Epithelial cell of esophagus (primary cell): ENCODE results near the gene ATL3.
"Not testable (repeated sequence)": the region's sequence is repeated elsewhere in the genome, so short reads cannot be mapped to it uniquely, and the experiment has no call there.

ENCODE experiments used
- DNase-seq: peaks from one replicate; pipeline ENCODE4 v3.0.0; 2010; ENCODE audit warnings: low read depth
- H3K4me3 ChIP-seq: 2 replicates; pipeline ENCODE4 v1.5.1; 2011; ENCODE audit warnings: mild to moderate bottlenecking, low read length, control low read depth
- TF ChIP-seq, protein P1 (sequence below): IDR thresholded peaks from 2 replicates; pipeline ENCODE4 v1.5.1; 2011; ENCODE audit warnings: low read depth, mild to moderate bottlenecking, low read length, control low read depth, inconsistent platforms; ENCODE audit not compliant: insufficient read depth; ENCODE audit errors: missing control alignments

Gene ATL3

DNA sequence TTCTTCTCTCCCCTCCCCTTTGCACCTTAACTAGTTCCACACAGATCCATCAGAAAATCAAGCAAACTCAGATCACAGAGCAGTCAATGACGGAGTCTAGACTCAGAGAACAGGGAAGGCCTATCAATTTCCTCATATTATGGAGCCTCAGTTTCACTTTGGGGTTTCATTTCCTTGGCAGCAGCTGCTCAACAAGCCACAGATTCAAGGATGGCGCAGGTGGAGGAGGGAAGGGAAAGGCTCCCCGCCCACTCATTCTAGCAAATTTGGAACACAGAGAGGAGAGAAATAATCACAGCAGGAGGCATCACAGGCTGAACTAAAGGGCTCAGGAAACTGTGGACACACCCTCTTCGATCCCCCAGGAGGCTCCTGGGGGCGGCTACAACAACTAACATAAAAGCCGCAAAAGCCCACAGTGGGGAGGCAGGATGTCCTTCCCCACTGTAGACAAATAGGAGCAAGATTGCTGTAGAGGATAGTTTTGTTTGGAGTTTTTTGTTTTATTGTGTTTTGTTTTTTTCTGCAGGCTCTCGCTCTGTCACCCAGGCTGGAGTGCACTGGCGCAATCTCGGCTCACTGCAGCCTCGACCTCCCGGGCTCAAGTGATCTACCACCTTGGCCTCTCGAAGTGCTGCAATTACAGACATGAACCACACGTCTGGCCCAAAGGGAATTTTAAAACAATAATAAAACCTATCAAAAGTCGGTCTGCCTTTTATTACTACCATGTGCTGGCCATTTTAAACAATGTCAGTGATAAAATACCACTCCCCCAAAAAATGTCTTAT is 60.4 kb downstream of the ATL3 start:
- DNase-seq = no peak
- H3K4me3 ChIP-seq = no peak overlapping the region
- TF ChIP-seq, protein P1, sequence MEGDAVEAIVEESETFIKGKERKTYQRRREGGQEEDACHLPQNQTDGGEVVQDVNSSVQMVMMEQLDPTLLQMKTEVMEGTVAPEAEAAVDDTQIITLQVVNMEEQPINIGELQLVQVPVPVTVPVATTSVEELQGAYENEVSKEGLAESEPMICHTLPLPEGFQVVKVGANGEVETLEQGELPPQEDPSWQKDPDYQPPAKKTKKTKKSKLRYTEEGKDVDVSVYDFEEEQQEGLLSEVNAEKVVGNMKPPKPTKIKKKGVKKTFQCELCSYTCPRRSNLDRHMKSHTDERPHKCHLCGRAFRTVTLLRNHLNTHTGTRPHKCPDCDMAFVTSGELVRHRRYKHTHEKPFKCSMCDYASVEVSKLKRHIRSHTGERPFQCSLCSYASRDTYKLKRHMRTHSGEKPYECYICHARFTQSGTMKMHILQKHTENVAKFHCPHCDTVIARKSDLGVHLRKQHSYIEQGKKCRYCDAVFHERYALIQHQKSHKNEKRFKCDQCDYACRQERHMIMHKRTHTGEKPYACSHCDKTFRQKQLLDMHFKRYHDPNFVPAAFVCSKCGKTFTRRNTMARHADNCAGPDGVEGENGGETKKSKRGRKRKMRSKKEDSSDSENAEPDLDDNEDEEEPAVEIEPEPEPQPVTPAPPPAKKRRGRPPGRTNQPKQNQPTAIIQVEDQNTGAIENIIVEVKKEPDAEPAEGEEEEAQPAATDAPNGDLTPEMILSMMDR = no peak

DNA sequence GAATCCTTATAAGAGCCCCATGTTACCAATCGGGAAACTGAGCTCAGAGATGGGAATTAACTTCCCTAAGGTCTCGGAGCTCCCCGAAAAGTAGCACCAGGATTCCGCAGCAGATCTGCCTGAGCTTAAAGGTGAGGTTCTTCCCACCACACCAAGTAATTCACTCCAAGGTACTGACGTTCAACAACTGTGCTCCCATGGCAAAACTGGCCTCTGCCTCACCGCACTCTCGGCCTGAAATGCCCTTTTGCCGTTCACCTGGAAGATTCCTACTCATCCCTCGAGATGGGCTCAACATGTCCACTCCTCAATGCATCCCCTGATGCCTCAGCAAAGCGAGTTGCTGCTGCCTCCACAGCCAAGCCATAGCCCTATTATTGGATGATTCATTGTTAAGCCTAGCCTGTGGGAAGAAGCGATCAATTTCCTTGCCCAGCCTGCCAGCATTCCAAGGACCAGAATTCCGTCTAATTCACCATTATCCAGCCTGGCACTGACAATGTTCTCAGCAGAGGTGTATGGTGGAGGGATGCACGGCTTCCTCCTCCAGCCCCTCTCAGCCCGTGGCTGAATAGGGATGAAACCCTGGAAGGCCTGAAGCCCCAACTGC is 61.1 kb downstream of the ATL3 start:
- TF ChIP-seq, protein P1 = no peak
- no peak overlapping the region for H3K4me3 ChIP-seq
- DNase-seq = no peak

DNA sequence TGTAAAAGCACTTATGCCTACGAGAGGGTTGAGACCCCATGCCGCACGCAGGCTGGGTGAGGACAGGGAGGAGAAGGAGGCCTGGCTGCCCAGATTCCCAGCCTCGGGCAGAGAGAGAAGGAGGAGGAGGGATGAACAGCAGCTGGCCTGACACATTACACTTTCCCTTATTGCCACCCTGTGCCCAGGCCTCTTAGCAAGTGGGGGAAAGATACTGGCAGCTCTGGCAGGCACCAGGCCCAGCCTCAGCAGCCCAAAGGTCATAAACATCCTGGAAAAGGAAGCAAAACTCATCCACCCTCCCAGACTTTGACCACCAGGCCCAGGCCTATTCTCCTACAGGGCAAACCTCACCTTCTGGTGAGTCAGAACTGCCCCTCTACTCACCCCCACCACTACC is 61.6 kb downstream of the ATL3 start:
- TF ChIP-seq, protein P1 = no peak
- no peak for DNase-seq
- H3K4me3 ChIP-seq = no peak overlapping the region

- DNase-seq = peak; percentile 45
- H3K4me3 ChIP-seq = no peak overlapping the region
- TF ChIP-seq, protein P1 = no peak
These were observed 62.5 kb downstream of the ATL3 start for GRCh38 chr11:63608353-63609345.

GRCh38 chr11:63603180-63603518 is 68.0 kb downstream of the ATL3 start:
- TF ChIP-seq, protein P1 = no peak
- H3K4me3 ChIP-seq = no peak overlapping the region
- DNase-seq = no peak

GRCh38 chr11:63602290-63603179 is 68.6 kb downstream of the ATL3 start:
- DNase-seq, H3K4me3 ChIP-seq: not testable (repeated sequence)
